ENCODE measurements around the gene MANSC4. TPM values are rescaled to one million over a fixed set of nuclear protein-coding genes. Genes with fewer than 3 reads are reported as not detected.

The MANSC4 gene
- total and polyA plus RNA-seq, 10 of the 15 experiments (the other 5 are each of a cell fraction or from before 2014, with no cell fraction given), result 0.18 to 0.21 (median 0.19) TPM; not detected in 7

DNA sequence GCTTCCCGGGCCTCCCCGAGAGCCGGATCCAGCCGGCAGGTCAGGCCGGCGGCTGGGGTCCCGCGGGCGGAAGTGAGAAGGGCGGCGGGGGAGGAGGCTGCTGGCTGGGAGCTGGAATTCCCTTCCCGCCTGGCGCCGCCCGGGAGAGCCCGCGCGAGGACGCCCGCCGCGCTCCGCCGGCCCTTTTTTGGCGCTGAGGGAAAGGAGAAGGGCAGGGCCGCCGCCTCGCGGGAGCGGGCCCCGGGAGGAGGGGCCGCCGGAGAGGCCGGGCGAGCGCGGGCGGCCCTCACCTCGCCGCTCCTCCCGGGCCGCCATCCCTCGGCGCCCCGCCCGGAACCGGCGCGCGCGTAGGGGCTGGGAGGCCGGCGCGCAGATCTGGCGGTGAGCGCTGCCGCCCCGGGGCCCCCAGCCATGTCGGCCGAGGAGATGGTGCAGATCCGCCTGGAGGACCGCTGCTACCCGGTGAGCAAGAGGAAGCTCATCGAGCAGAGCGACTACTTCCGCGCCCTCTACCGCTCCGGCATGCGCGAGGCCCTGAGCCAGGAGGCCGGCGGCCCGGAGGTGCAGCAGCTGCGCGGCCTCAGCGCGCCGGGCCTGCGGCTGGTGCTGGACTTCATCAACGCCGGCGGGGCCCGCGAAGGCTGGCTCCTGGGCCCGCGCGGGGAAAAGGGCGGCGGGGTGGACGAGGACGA, at the start of gene MANSC4, which contains the start of gene KLHL42 (continued):
- TF ChIP-seq SIX5 (IDR thresholded peaks at IDR 0.05; ENCODE audit: low read depth, low read length, severe bottlenecking) (no peak), CBX5 (IDR thresholded peaks at IDR 0.05; ENCODE audit: low read depth) (no peak), ZNF217 (IDR thresholded peaks at IDR 0.05) (no peak), GABPA (IDR thresholded peaks at IDR 0.05; ENCODE audit: low read depth) (no peak), ZSCAN29 (IDR thresholded peaks at IDR 0.05) (no peak), SPI1 (IDR thresholded peaks at IDR 0.05; ENCODE audit: borderline replicate concordance, insufficient read depth, low read depth, low read length) (0 out of 2 replicates have a peak, but pooled peaks have one; percentile 28), TCF12 (IDR thresholded peaks at IDR 0.05; ENCODE audit: low read depth, low read length) (peak; percentile 11; the same call in 1 of the 2 replicates), NFYA (IDR thresholded peaks at IDR 0.05; ENCODE audit: borderline replicate concordance, low read depth, low read length) (no peak), YY1 (IDR thresholded peaks at IDR 0.05; ENCODE audit: low read depth, low read length) (peak; percentile 85), BACH1 (IDR thresholded peaks at IDR 0.05; ENCODE audit: borderline replicate concordance) (0 out of 2 replicates have a peak, but pooled peaks have one; percentile 33), CREM (IDR thresholded peaks at IDR 0.05; ENCODE audit: low read depth) (no peak), MEF2B (IDR thresholded peaks at IDR 0.05; ENCODE audit: partially characterized antibody, poor library complexity, severe bottlenecking) (no peak), FOXK2 (IDR thresholded peaks at IDR 0.05) (no peak)
- TF ChIP-seq, protein P1, sequence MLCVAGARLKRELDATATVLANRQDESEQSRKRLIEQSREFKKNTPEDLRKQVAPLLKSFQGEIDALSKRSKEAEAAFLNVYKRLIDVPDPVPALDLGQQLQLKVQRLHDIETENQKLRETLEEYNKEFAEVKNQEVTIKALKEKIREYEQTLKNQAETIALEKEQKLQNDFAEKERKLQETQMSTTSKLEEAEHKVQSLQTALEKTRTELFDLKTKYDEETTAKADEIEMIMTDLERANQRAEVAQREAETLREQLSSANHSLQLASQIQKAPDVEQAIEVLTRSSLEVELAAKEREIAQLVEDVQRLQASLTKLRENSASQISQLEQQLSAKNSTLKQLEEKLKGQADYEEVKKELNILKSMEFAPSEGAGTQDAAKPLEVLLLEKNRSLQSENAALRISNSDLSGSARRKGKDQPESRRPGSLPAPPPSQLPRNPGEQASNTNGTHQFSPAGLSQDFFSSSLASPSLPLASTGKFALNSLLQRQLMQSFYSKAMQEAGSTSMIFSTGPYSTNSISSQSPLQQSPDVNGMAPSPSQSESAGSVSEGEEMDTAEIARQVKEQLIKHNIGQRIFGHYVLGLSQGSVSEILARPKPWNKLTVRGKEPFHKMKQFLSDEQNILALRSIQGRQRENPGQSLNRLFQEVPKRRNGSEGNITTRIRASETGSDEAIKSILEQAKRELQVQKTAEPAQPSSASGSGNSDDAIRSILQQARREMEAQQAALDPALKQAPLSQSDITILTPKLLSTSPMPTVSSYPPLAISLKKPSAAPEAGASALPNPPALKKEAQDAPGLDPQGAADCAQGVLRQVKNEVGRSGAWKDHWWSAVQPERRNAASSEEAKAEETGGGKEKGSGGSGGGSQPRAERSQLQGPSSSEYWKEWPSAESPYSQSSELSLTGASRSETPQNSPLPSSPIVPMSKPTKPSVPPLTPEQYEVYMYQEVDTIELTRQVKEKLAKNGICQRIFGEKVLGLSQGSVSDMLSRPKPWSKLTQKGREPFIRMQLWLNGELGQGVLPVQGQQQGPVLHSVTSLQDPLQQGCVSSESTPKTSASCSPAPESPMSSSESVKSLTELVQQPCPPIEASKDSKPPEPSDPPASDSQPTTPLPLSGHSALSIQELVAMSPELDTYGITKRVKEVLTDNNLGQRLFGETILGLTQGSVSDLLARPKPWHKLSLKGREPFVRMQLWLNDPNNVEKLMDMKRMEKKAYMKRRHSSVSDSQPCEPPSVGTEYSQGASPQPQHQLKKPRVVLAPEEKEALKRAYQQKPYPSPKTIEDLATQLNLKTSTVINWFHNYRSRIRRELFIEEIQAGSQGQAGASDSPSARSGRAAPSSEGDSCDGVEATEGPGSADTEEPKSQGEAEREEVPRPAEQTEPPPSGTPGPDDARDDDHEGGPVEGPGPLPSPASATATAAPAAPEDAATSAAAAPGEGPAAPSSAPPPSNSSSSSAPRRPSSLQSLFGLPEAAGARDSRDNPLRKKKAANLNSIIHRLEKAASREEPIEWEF (IDR thresholded peaks at IDR 0.05; ENCODE audit: insufficient replicate concordance, low read depth, low read length), result no peak
- TF ChIP-seq, protein P2, sequence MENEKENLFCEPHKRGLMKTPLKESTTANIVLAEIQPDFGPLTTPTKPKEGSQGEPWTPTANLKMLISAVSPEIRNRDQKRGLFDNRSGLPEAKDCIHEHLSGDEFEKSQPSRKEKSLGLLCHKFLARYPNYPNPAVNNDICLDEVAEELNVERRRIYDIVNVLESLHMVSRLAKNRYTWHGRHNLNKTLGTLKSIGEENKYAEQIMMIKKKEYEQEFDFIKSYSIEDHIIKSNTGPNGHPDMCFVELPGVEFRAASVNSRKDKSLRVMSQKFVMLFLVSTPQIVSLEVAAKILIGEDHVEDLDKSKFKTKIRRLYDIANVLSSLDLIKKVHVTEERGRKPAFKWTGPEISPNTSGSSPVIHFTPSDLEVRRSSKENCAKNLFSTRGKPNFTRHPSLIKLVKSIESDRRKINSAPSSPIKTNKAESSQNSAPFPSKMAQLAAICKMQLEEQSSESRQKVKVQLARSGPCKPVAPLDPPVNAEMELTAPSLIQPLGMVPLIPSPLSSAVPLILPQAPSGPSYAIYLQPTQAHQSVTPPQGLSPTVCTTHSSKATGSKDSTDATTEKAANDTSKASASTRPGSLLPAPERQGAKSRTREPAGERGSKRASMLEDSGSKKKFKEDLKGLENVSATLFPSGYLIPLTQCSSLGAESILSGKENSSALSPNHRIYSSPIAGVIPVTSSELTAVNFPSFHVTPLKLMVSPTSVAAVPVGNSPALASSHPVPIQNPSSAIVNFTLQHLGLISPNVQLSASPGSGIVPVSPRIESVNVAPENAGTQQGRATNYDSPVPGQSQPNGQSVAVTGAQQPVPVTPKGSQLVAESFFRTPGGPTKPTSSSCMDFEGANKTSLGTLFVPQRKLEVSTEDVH (IDR thresholded peaks at IDR 0.05; ENCODE audit: low read depth, partially characterized antibody), result no peak
- TF ChIP-seq, protein P3, sequence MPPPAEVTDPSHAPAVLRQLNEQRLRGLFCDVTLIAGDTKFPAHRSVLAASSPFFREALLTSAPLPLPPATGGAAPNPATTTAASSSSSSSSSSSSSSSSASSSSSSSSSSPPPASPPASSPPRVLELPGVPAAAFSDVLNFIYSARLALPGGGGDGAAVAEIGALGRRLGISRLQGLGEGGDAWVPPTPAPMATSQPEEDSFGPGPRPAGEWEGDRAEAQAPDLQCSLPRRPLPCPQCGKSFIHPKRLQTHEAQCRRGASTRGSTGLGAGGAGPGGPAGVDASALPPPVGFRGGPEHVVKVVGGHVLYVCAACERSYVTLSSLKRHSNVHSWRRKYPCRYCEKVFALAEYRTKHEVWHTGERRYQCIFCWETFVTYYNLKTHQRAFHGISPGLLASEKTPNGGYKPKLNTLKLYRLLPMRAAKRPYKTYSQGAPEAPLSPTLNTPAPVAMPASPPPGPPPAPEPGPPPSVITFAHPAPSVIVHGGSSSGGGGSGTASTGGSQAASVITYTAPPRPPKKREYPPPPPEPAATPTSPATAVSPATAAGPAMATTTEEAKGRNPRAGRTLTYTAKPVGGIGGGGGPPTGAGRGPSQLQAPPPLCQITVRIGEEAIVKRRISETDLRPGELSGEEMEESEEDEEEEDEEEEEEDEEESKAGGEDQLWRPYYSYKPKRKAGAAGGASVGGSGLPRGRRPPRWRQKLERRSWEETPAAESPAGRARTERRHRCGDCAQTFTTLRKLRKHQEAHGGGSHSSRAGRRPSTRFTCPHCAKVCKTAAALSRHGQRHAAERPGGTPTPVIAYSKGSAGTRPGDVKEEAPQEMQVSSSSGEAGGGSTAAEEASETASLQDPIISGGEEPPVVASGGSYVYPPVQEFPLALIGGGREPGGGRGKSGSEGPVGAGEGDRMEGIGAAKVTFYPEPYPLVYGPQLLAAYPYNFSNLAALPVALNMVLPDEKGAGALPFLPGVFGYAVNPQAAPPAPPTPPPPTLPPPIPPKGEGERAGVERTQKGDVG (CRISPR knock-in tag; IDR thresholded peaks at IDR 0.05), result no peak
- TF ChIP-seq, protein P4, sequence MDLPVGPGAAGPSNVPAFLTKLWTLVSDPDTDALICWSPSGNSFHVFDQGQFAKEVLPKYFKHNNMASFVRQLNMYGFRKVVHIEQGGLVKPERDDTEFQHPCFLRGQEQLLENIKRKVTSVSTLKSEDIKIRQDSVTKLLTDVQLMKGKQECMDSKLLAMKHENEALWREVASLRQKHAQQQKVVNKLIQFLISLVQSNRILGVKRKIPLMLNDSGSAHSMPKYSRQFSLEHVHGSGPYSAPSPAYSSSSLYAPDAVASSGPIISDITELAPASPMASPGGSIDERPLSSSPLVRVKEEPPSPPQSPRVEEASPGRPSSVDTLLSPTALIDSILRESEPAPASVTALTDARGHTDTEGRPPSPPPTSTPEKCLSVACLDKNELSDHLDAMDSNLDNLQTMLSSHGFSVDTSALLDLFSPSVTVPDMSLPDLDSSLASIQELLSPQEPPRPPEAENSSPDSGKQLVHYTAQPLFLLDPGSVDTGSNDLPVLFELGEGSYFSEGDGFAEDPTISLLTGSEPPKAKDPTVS (IDR thresholded peaks at IDR 0.05; ENCODE audit: low read depth, low read length), result no peak

Data from GM12878 (cell line).